Measurements from ENCODE around the gene TBC1D2B. TPM values are rescaled to one million over a fixed set of nuclear protein-coding genes. Genes with fewer than 3 reads are reported as not detected.

Gene TBC1D2B
- total and polyA plus RNA-seq, 9 donors: 42.3 to 146 (median 115) TPM

DNA sequence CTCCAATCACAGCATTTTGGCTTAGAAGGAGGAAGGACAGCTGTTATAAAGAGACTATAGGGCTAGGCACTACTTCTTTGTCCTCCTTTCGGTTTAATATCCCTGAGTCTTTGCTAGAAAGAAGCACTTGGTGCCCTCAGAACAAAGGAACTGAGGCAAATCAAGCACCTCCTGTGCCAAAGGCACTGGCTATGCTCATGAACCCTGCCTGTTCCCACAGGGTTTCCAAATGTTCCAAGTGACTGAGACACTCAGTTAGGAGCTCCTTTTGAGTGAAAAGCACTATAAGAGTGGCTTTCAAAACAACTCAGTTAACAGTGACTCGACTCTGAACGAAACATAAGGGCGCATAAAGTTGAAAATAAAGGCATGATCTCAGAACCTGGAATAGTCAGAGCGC, 25.0 kb downstream of the TBC1D2B start:
- 92 to 95% (median 93%) methylated on average over 5 of the region's 5 CpGs for WGBS, 3 donors
- intact Hi-C loops (cut with DNase I): no loop called here
- no peak overlapping the region for H3K4me3 ChIP-seq
- DNase-seq: no peak
- H3K27ac ChIP-seq: no peak overlapping the region
- peaks cover 28% of the 10 kb centered on the region for H3K4me1 ChIP-seq (ENCODE audit: insufficient read depth)
- H3K36me3 ChIP-seq: no peaks in the 10 kb centered on the region
- TF ChIP-seq POLR2A (IDR thresholded peaks at IDR 0.05): no peak
- TF ChIP-seq EP300 (IDR thresholded peaks at IDR 0.05): no peak
- TF ChIP-seq, protein P1, sequence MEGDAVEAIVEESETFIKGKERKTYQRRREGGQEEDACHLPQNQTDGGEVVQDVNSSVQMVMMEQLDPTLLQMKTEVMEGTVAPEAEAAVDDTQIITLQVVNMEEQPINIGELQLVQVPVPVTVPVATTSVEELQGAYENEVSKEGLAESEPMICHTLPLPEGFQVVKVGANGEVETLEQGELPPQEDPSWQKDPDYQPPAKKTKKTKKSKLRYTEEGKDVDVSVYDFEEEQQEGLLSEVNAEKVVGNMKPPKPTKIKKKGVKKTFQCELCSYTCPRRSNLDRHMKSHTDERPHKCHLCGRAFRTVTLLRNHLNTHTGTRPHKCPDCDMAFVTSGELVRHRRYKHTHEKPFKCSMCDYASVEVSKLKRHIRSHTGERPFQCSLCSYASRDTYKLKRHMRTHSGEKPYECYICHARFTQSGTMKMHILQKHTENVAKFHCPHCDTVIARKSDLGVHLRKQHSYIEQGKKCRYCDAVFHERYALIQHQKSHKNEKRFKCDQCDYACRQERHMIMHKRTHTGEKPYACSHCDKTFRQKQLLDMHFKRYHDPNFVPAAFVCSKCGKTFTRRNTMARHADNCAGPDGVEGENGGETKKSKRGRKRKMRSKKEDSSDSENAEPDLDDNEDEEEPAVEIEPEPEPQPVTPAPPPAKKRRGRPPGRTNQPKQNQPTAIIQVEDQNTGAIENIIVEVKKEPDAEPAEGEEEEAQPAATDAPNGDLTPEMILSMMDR (IDR thresholded peaks at IDR 0.05): no peak
- no peaks in the 10 kb centered on the region for H3K9me3 ChIP-seq
- H3K27me3 ChIP-seq: no peaks in the 10 kb centered on the region

GRCh38 chr15:78052001-78052401, 25.5 kb downstream of the TBC1D2B start:
- no peak for DNase-seq
- Histone ChIP-seq H3K27me3 (no peaks in the 10 kb centered on the region), H3K4me1 (ENCODE audit: insufficient read depth) (peaks cover 28% of the 10 kb centered on the region), H3K36me3 (no peaks in the 10 kb centered on the region), H3K27ac (no peak overlapping the region), H3K9me3 (no peaks in the 10 kb centered on the region), H3K4me3 (no peak overlapping the region)
- intact Hi-C loops (cut with DNase I): no loop called here
- TF ChIP-seq, protein P1 (IDR thresholded peaks at IDR 0.05): no peak
- TF ChIP-seq EP300 (IDR thresholded peaks at IDR 0.05): no peak
- no peak for TF ChIP-seq POLR2A (IDR thresholded peaks at IDR 0.05)

GRCh38 chr15:78051596-78051995, 25.9 kb downstream of the TBC1D2B start:
- intact Hi-C loops (cut with DNase I): no loop called here
- H3K36me3 ChIP-seq: no peaks in the 10 kb centered on the region
- no peaks in the 10 kb centered on the region for H3K9me3 ChIP-seq
- TF ChIP-seq POLR2A (IDR thresholded peaks at IDR 0.05): no peak
- TF ChIP-seq EP300 (IDR thresholded peaks at IDR 0.05): no peak
- TF ChIP-seq, protein P1 (IDR thresholded peaks at IDR 0.05): no peak
- H3K4me1 ChIP-seq (ENCODE audit: insufficient read depth): peaks cover 28% of the 10 kb centered on the region
- H3K27me3 ChIP-seq: no peaks in the 10 kb centered on the region
- H3K4me3 ChIP-seq: no peak overlapping the region
- DNase-seq: no peak
- WGBS, 3 donors: 75 to 84% (median 80%) methylated on average over 3 of the region's 3 CpGs
- H3K27ac ChIP-seq: no peak overlapping the region

- H3K9me3 ChIP-seq: no peaks in the 10 kb centered on the region
- H3K27ac ChIP-seq: no peak overlapping the region
- DNase-seq: no peak
- TF ChIP-seq, protein P1 (IDR thresholded peaks at IDR 0.05): no peak
- TF ChIP-seq POLR2A (IDR thresholded peaks at IDR 0.05) (no peak), EP300 (IDR thresholded peaks at IDR 0.05) (no peak)
- no peak overlapping the region for H3K4me3 ChIP-seq
- peaks cover 23% of the 10 kb centered on the region for H3K4me1 ChIP-seq (ENCODE audit: insufficient read depth)
- WGBS, 3 donors: 32 to 48% (median 41%) methylated on average over 1 of the region's 1 CpG
- no peaks in the 10 kb centered on the region for H3K36me3 ChIP-seq
- H3K27me3 ChIP-seq: no peaks in the 10 kb centered on the region
- intact Hi-C loops (cut with DNase I): no loop called here
These were observed 26.7 kb downstream of the TBC1D2B start for GRCh38 chr15:78050826-78051225.

- Histone ChIP-seq H3K27ac (no peak overlapping the region), H3K27me3 (no peaks in the 10 kb centered on the region), H3K9me3 (no peaks in the 10 kb centered on the region), H3K4me3 (no peak overlapping the region), H3K36me3 (no peaks in the 10 kb centered on the region), H3K4me1 (ENCODE audit: insufficient read depth) (peaks cover 20% of the 10 kb centered on the region)
- intact Hi-C loops (cut with DNase I): no loop called here
- TF ChIP-seq, protein P1 (IDR thresholded peaks at IDR 0.05): no peak
- TF ChIP-seq EP300 (IDR thresholded peaks at IDR 0.05) (no peak), POLR2A (IDR thresholded peaks at IDR 0.05) (no peak)
- DNase-seq: no peak
- 25 to 38% (median 27%) methylated on average over 1 of the region's 1 CpG for WGBS, 3 donors
These were observed 27.1 kb downstream of the TBC1D2B start for GRCh38 chr15:78050441-78050809.
